Activated CD8-positive, alpha-beta memory T cell treated with anti-CD3 and anti-CD28 coated beads for 4 hours (primary cell): ENCODE results near the gene ROBO1.

Experiments
- DNase-seq, 2 donors: peaks; one replicate each; pipeline ENCODE4 v3.0.0-alpha.2; 2020; ENCODE audit warnings: low read depth in 2 of 2

The ROBO1 gene

GRCh38 chr3:79016587-79017376, 751.0 kb downstream of the ROBO1 start:
- no peak for DNase-seq

DNA sequence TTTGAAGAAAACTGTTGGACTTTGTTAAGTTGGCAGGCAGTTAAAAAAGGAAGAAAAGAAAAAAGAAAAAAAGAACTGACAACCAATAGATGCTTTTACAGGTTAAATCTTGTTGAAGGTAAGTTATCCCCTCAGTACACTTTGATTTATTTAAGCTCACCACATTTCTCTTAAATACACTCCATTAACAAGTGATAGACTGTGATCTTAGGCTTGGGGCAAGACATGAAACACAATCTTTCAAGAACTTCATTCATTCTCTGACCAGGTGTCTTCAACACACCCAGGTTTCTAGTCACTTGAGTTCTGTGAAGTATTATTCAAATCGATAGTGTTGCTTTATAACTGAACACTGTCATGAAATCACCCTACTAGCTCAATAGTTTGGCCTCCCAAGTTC, 751.9 kb downstream of the ROBO1 start:
- DNase-seq = no peak

- no peak for DNase-seq
These were observed 754.8 kb downstream of the ROBO1 start for GRCh38 chr3:79012946-79013362.

GRCh38 chr3:79012530-79012913, 755.3 kb downstream of the ROBO1 start:
- no peak for DNase-seq

GRCh38 chr3:79011821-79012529, 755.8 kb downstream of the ROBO1 start:
- no peak for DNase-seq

GRCh38 chr3:79009861-79010260, 757.9 kb downstream of the ROBO1 start:
- no peak for DNase-seq

GRCh38 chr3:79006077-79006476, 761.7 kb downstream of the ROBO1 start:
- DNase-seq = no peak

- no peak for DNase-seq
These were observed 762.7 kb downstream of the ROBO1 start for GRCh38 chr3:79005084-79005483.

DNA sequence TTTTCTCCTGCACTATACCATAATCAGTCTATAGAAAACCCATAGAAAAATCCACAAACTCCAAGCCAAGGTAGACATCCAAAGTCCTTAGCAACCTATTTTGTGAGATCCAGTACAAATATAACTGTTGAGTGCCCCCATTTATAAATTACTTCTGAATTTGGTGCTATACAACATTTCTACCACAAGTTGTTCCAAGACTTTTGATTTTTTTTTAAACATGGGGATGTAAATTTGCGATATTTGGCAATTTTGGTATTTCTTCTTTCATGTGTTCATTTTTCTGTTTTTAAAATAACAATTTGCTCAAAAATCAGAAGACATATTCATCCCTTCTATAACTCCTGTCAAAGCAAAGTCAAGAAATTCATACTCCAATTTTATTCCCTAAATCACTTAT, 763.8 kb downstream of the ROBO1 start:
- DNase-seq = no peak

- no peak for DNase-seq
These were observed 765.1 kb downstream of the ROBO1 start for GRCh38 chr3:79002465-79003372.

- DNase-seq = no peak
These were observed 766.5 kb downstream of the ROBO1 start for GRCh38 chr3:79001255-79001654.

- no peak for DNase-seq
These were observed 768.7 kb downstream of the ROBO1 start for GRCh38 chr3:78999139-78999538.

- no peak for DNase-seq
These were observed 772.7 kb downstream of the ROBO1 start for GRCh38 chr3:78995087-78995486.

DNA sequence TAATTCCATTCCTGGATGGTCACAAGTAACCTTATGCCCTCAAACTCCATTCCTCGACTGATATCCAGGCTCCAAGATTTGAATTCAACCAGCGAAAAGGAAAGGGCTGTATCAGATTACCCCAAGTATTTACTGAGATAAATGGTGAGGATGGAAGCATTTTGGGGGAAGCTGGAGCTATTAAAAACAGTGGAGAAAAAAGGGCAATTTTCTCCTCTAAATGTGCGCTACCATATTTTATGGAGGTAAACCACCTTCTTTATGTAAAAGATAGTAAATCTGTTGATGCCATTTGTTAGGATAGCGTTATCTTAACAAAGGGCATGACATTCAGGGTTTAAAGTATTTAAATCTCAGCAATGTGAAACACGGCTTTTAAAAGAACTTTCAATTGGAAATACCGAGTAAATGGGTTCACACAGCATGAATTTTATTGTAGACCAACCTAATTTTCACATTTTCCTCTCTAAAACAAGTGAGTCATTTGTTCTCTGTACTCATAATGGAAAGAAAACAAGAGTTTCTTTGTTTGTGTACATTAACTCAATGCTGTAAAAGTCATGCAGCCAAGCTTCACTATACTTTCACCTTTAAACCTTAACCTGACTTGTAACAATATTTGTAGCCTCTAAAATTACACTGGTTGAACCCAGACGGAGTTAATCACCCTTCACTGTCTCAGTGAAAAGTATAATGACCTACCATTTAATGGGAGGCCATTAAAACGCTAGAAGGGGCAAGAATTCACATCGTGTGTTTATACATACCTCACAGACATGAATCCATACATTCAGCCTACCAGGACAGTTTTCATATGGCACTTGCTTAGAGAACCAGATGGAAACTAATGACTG, 773.4 kb downstream of the ROBO1 start:
- no peak for DNase-seq

- no peak for DNase-seq
These were observed 774.4 kb downstream of the ROBO1 start for GRCh38 chr3:78993375-78993774.

- DNase-seq = no peak
These were observed 775.0 kb downstream of the ROBO1 start for GRCh38 chr3:78992830-78993229.

DNA sequence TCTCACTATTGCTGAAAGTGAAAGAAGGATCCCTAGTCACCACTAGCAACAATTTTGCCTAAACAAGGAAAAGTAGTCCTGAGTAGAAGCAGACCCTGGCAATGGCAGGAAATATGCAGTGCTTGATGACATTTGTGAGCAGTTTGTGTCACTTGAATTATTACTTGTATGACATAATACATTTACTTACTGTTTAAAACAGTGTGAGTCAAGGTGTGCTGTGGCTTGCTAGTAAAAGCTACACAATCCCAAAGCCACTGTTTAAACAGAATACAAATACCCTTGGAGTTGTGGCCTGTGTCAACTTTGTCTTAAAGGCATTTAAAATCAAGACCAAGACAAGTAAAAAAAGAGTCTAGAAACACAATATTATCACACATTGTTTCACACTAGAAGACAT, 775.4 kb downstream of the ROBO1 start:
- DNase-seq = no peak

- no peak for DNase-seq
These were observed 776.1 kb downstream of the ROBO1 start for GRCh38 chr3:78991656-78992055.

DNA sequence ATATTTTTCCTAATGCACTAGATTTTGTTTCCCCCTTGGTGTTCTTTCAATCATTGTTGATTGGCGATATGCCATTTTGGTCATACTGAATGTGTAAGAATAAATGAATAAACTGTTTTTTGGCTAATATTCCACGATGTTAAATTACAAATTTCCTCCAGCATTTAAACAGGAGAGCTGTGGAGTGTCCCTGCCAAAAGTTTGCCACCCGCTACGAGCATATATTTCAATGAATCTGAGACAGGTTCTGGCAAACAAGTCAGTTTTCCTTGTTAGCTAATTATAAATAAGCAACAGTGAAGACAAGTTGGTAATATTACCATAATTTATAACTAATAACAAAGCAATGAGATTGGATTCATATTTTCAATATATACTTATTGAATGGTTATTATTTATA, 777.6 kb downstream of the ROBO1 start:
- no peak for DNase-seq

GRCh38 chr3:78988324-78988723, 779.5 kb downstream of the ROBO1 start:
- no peak for DNase-seq

GRCh38 chr3:78986416-78987101, 781.2 kb downstream of the ROBO1 start:
- DNase-seq = no peak
